HL-60 (cell line): Measurements from ENCODE around the gene CTAG2.
"Not testable (repeated sequence)": the region's sequence is repeated elsewhere in the genome, so short reads cannot be mapped to it uniquely, and the experiment has no call there.

ENCODE experiments used
- DNase-seq, 2 experiments: peaks; one replicate each; pipeline ENCODE4 v3.0.0-alpha.2; 2010 to 2020; ENCODE audit warnings: low read depth in 1 of 2, low spot score in 1 of 2
- H3K27ac ChIP-seq: fragments of 250-450 bp; sonication (Bioruptor Pico); replicated peaks from 2 replicates; pipeline ENCODE4 v1.5.1; 2020; ENCODE audit warnings: mild to moderate bottlenecking, moderate library complexity
- H3K27me3 ChIP-seq: fragments of 250-450 bp; sonication (Bioruptor Pico); 2 replicates; pipeline ENCODE4 v1.5.1; 2021; ENCODE audit warnings: mild to moderate bottlenecking, moderate library complexity; ENCODE audit not compliant: insufficient read depth, poor library complexity, severe bottlenecking
- H3K4me3 ChIP-seq: replicated peaks from 2 replicates; pipeline ENCODE4 v1.5.1; 2011; ENCODE audit warnings: mild to moderate bottlenecking, control low read depth, low read length; ENCODE audit not compliant: insufficient read depth
- CTCF ChIP-seq: IDR thresholded peaks from one replicate; pipeline ENCODE4 v1.5.1; 2011; ENCODE audit warnings: low read length, control low read depth, inconsistent platforms; ENCODE audit not compliant: insufficient read depth
- GABPA ChIP-seq: IDR thresholded peaks from 2 replicates; pipeline ENCODE4 v1.6.1; 2012; ENCODE audit warnings: low read depth
- POLR2AphosphoS5 ChIP-seq: IDR thresholded peaks from 2 replicates; pipeline ENCODE4 v1.6.1; 2012; ENCODE audit warnings: low read depth
- REST ChIP-seq: IDR thresholded peaks from 2 replicates; pipeline ENCODE4 v1.6.1; 2012; ENCODE audit warnings: low read depth; ENCODE audit not compliant: insufficient replicate concordance
- SPI1 ChIP-seq: IDR thresholded peaks from 2 replicates; pipeline ENCODE4 v1.6.1; 2012; ENCODE audit warnings: low read depth, mild to moderate bottlenecking, borderline replicate concordance

The CTAG2 gene

GRCh38 chrX:154649503-154650220 lies 3.7 kb downstream of the CTAG2 start:
- H3K27me3 ChIP-seq = no peaks in the 10 kb centered on the region
- TF ChIP-seq GABPA (no peak), CTCF (no peak), REST (no peak), SPI1 (no peak), POLR2AphosphoS5 (no peak)
- H3K27ac ChIP-seq = no peak overlapping the region
- H3K4me3 ChIP-seq = no peak overlapping the region
- no peak for DNase-seq

- DNase-seq = no peak
- H3K27ac ChIP-seq = no peak overlapping the region
- H3K4me3 ChIP-seq = no peak overlapping the region
- H3K27me3 ChIP-seq = no peaks in the 10 kb centered on the region
- TF ChIP-seq GABPA = no peak
- TF ChIP-seq CTCF = no peak
- TF ChIP-seq POLR2AphosphoS5 = no peak
- no peak for TF ChIP-seq SPI1
- no peak for TF ChIP-seq REST
Observed at GRCh38 chrX:154648931-154649330, 4.4 kb downstream of the CTAG2 start.

GRCh38 chrX:154645745-154646378 lies 7.5 kb downstream of the CTAG2 start:
- DNase-seq, H3K4me3 ChIP-seq, H3K27me3 ChIP-seq, H3K27ac ChIP-seq: not testable (repeated sequence)

- H3K27me3 ChIP-seq, H3K27ac ChIP-seq, DNase-seq, H3K4me3 ChIP-seq: not testable (repeated sequence)
Observed at GRCh38 chrX:154643708-154644107, 9.7 kb downstream of the CTAG2 start.

- not testable (repeated sequence) for H3K27me3 ChIP-seq, DNase-seq, H3K27ac ChIP-seq, H3K4me3 ChIP-seq
Observed at GRCh38 chrX:154641740-154642139, 11.6 kb downstream of the CTAG2 start.

GRCh38 chrX:154633661-154634060 lies 19.7 kb downstream of the CTAG2 start:
- not testable (repeated sequence) for H3K4me3 ChIP-seq, H3K27me3 ChIP-seq, DNase-seq, H3K27ac ChIP-seq

GRCh38 chrX:154630949-154631348 lies 22.4 kb downstream of the CTAG2 start:
- not testable (repeated sequence) for H3K4me3 ChIP-seq, DNase-seq, H3K27ac ChIP-seq, H3K27me3 ChIP-seq

- H3K4me3 ChIP-seq, H3K27me3 ChIP-seq, H3K27ac ChIP-seq, DNase-seq: not testable (repeated sequence)
Observed at GRCh38 chrX:154628960-154629359, 24.4 kb downstream of the CTAG2 start.
